Prostate gland (tissue), 2 donors: ENCODE results near the gene KLHL40.

Source experiments
- CTCF ChIP-seq, 4 experiments: fragments of 200-600 bp in 2 of 4; fragments of 450-650 bp in 2 of 4; sonication (generic) in 2 of 4; IDR thresholded peaks; 1 replicate in 3 of 4; 2 replicates in 1 of 4; pipeline ENCODE4 v1.5.1; 2016 to 2019; ENCODE audit warnings: antibody characterized with exemption in 4 of 4, mild to moderate bottlenecking in 2 of 4, moderate library complexity in 2 of 4
- POLR2AphosphoS5 ChIP-seq: sonication (generic); formaldehyde crosslinking; IDR thresholded peaks from one replicate; pipeline ENCODE4 v1.6.1; 2017; ENCODE audit warnings: antibody characterized with exemption

GRCh38 chr3:42637001-42637400 lies 48.3 kb upstream of the KLHL40 start:
- no peak for TF ChIP-seq CTCF (IDR thresholded peaks at IDR 0.05)
- no peak for TF ChIP-seq POLR2AphosphoS5
